ENCODE data around the gene MRPL45. TPM values are rescaled to one million over a fixed set of nuclear protein-coding genes. Genes with fewer than 3 reads are reported as not detected.

MRPL45 gene
- total and polyA plus RNA-seq, 2 donors (not counting 1 experiment from before 2014, with no cell fraction given), result 13.1 to 17.6 TPM

GRCh38 chr17:38345743-38346142 is 48.8 kb downstream of the MRPL45 start:
- H3K9ac ChIP-seq (ENCODE audit: low read length), result no peak overlapping the region
- no peak overlapping the region for H3K4me3 ChIP-seq (ENCODE audit: control extremely low read depth in 1 of 5, extremely low read depth in 1 of 5, insufficient read depth in 1 of 5, low read depth in 2 of 5, low read length in 4 of 5)
- Mint-ChIP-seq H3K4me3 (no peak overlapping the region), H3K27ac (no peak overlapping the region), H3K9me3 (ENCODE audit: insufficient read depth) (no peaks in the 10 kb centered on the region), H3K4me1 (peaks cover 4% of the 10 kb centered on the region), H3K27me3 (peaks cover 5% of the 10 kb centered on the region)
- DNase-seq (no peak), ATAC-seq (ENCODE audit: low read depth) (no peak)
- H3K27me3 ChIP-seq (replicated peaks in 1 of 4; ENCODE audit: control extremely low read depth in 1 of 4, control insufficient read depth in 3 of 4, insufficient read depth in 4 of 4, low read length in 3 of 4), result no peaks in the 10 kb centered on the region
- H3K4me2 ChIP-seq (replicated peaks; ENCODE audit: low read depth, low read length, poor library complexity, severe bottlenecking), result no peak overlapping the region
- CTCF ChIA-PET, result interaction anchor here (1.2 to 11.6 kb wide), 3 partner anchors 22 to 78 kb away, joined by 3 to 323 read pairs (median 5); no protein-coding TSS in a partner anchor
- intact Hi-C loops (cut with micrococcal nuclease), result no loop called here
- no peak overlapping the region for H2AFZ ChIP-seq (ENCODE audit: insufficient read depth, low read depth, low read length, poor library complexity, severe bottlenecking)
- no peaks in the 10 kb centered on the region for H3K79me2 ChIP-seq (ENCODE audit: control insufficient read depth, insufficient read depth, low read length)
- H3K27ac ChIP-seq (ENCODE audit: low read length in 2 of 2), result no peak overlapping the region
- WGBS (ENCODE audit: insufficient coverage), result 98% methylated on average over 5 of the region's 7 CpGs
- H3K36me3 ChIP-seq (replicated peaks in 1 of 2; ENCODE audit: control extremely low read depth in 1 of 2, control insufficient read depth in 1 of 2, extremely low read depth in 1 of 2, insufficient read depth in 2 of 2, low read length in 1 of 2), result no peaks in the 10 kb centered on the region
- no peaks in the 10 kb centered on the region for H4K20me1 ChIP-seq (ENCODE audit: control insufficient read depth, insufficient read depth, low read length, poor library complexity, severe bottlenecking)
- H3K4me1 ChIP-seq (ENCODE audit: control insufficient read depth in 2 of 2, insufficient read depth in 2 of 2, low read length in 2 of 2), result peaks cover 0 to 3% of the 10 kb centered on the region in 2 donors
- TF ChIP-seq CTCF (IDR thresholded peaks at IDR 0.05) (no peak), EZH2 (IDR thresholded peaks at IDR 0.05; ENCODE audit: borderline replicate concordance, insufficient read depth, low read depth, low read length, poor library complexity, severe bottlenecking) (no peak)
- POLR2A ChIA-PET, result no interaction called here
- no peaks in the 10 kb centered on the region for H3K9me3 ChIP-seq (ENCODE audit: control extremely low read depth in 1 of 3, control insufficient read depth in 2 of 3, insufficient read depth in 1 of 3, low read length in 2 of 3)

GRCh38 chr17:38349097-38349730 is 52.2 kb downstream of the MRPL45 start:
- no peak overlapping the region for H3K4me3 Mint-ChIP-seq
- H3K27ac ChIP-seq (ENCODE audit: low read length in 2 of 2), result no peak overlapping the region
- WGBS (ENCODE audit: insufficient coverage), result 27% methylated on average over 5 of the region's 8 CpGs
- H3K27ac Mint-ChIP-seq, result no peak overlapping the region
- peak; percentile 84 for DNase-seq
- peaks cover 12% of the 10 kb centered on the region for H4K20me1 ChIP-seq (ENCODE audit: control insufficient read depth, insufficient read depth, low read length, poor library complexity, severe bottlenecking)
- ChIA-PET POLR2A (interaction anchor here (0.6 to 1.0 kb wide), 2 partner anchors 35 to 65 kb away, joined by 3 read pairs; no protein-coding TSS in a partner anchor), CTCF (interaction anchor here (0.5 to 11.6 kb wide), 26 partner anchors 10 to 780 kb away, joined by 3 to 323 read pairs (median 6); no protein-coding TSS in a partner anchor)
- peaks cover 11 to 19% of the 10 kb centered on the region in 2 donors for H3K4me1 ChIP-seq (ENCODE audit: control insufficient read depth in 2 of 2, insufficient read depth in 2 of 2, low read length in 2 of 2)
- no peaks in the 10 kb centered on the region for H3K27me3 ChIP-seq (replicated peaks in 1 of 4; ENCODE audit: control extremely low read depth in 1 of 4, control insufficient read depth in 3 of 4, insufficient read depth in 4 of 4, low read length in 3 of 4)
- H2AFZ ChIP-seq (ENCODE audit: insufficient read depth, low read depth, low read length, poor library complexity, severe bottlenecking), result no peak overlapping the region
- intact Hi-C loops (cut with micrococcal nuclease), result loop anchor here (2.0 kb wide), 2 partner anchors 136 to 144 kb away; no protein-coding TSS in a partner anchor
- no peaks in the 10 kb centered on the region for H3K9me3 Mint-ChIP-seq (ENCODE audit: insufficient read depth)
- H3K27me3 Mint-ChIP-seq, result peaks cover 4% of the 10 kb centered on the region
- peak; percentile 41 for ATAC-seq (ENCODE audit: low read depth)
- TF ChIP-seq CTCF (IDR thresholded peaks at IDR 0.05) (peak; percentile 85), EZH2 (IDR thresholded peaks at IDR 0.05; ENCODE audit: borderline replicate concordance, insufficient read depth, low read depth, low read length, poor library complexity, severe bottlenecking) (no peak)
- H3K4me3 ChIP-seq (ENCODE audit: control extremely low read depth in 1 of 5, extremely low read depth in 1 of 5, insufficient read depth in 1 of 5, low read depth in 2 of 5, low read length in 4 of 5), result no peak overlapping the region
- no peaks in the 10 kb centered on the region for H3K9me3 ChIP-seq (ENCODE audit: control extremely low read depth in 1 of 3, control insufficient read depth in 2 of 3, insufficient read depth in 1 of 3, low read length in 2 of 3)
- no peaks in the 10 kb centered on the region for H3K36me3 ChIP-seq (replicated peaks in 1 of 2; ENCODE audit: control extremely low read depth in 1 of 2, control insufficient read depth in 1 of 2, extremely low read depth in 1 of 2, insufficient read depth in 2 of 2, low read length in 1 of 2)
- peaks cover 19% of the 10 kb centered on the region for H3K79me2 ChIP-seq (ENCODE audit: control insufficient read depth, insufficient read depth, low read length)
- H3K4me2 ChIP-seq (replicated peaks; ENCODE audit: low read depth, low read length, poor library complexity, severe bottlenecking), result no peak overlapping the region
- H3K9ac ChIP-seq (ENCODE audit: low read length), result no peak overlapping the region
- peaks cover 21% of the 10 kb centered on the region for H3K4me1 Mint-ChIP-seq

Data from B cell (primary cell).